BLaER1 (cell line): ENCODE results near the gene DUSP2.
"Not testable (repeated sequence)": the region's sequence is repeated elsewhere in the genome, so short reads cannot be mapped to it uniquely, and the experiment has no call there.

Experiments used
- H3K27ac ChIP-seq: shearing (Covaris generic); formaldehyde crosslinking; 2 replicates; pipeline ENCODE4 v1.8.1; 2022
- H3K27me3 ChIP-seq: shearing (Covaris generic); formaldehyde crosslinking; 2 replicates; pipeline ENCODE4 v1.8.1; 2022
- H3K36me3 ChIP-seq: shearing (Covaris generic); formaldehyde crosslinking; 2 replicates; pipeline ENCODE4 v1.8.1; 2022
- H3K4me1 ChIP-seq: shearing (Covaris generic); formaldehyde crosslinking; 2 replicates; pipeline ENCODE4 v1.8.1; 2022
- H3K4me2 ChIP-seq: shearing (Covaris generic); formaldehyde crosslinking; 2 replicates; pipeline ENCODE4 v1.8.1; 2022
- H3K4me3 ChIP-seq: shearing (Covaris generic); formaldehyde crosslinking; 2 replicates; pipeline ENCODE4 v1.8.1; 2022
- H3K9ac ChIP-seq: shearing (Covaris generic); formaldehyde crosslinking; 2 replicates; pipeline ENCODE4 v1.8.1; 2022
- H3K9me3 ChIP-seq: shearing (Covaris generic); formaldehyde crosslinking; 2 replicates; pipeline ENCODE4 v1.8.1; 2022
- H4K20me1 ChIP-seq: shearing (Covaris generic); formaldehyde crosslinking; 2 replicates; pipeline ENCODE4 v1.8.1; 2022
- Cebpa-rat ChIP-seq: shearing (Covaris generic); IDR thresholded peaks from 2 replicates; pipeline ENCODE4 v1.8.1; 2022

Gene DUSP2

DNA sequence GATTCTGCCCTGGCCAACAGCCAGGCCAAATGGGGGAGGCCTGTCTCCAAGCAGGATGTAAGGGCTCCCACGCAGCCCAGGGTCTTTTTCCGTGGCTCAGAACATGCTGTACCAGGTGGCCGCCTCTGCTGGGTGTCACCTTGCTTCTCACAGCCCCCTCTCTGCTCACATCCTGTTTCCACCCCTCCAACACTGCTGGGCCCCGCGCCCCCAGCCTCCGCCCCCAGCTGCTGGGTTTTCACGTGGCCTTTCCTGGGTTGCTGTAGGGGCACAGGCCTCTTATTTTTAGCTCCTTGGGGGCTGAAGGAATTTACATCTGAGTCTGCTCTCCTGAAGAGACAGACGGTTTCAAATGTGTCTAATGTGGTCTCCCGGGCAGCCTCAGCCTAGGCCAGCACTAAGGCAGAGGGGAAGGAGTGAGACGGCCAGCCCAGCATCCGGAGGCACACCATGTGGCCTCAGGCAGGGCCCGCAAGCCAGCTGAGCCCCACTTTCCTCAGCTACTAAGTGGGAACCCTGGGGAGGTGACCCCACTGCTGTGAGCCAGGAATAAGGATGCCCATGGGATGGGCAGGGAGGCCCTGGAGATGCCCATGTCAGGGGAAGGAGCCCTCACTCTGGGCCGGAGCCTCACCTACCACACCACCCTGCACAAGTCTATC, 18.7 kb upstream of the DUSP2 start:
- peaks cover 11% of the 10 kb centered on the region for H3K9me3 ChIP-seq
- H3K4me3 ChIP-seq: no peak overlapping the region
- peak overlapping the region; percentile 83 for H3K27ac ChIP-seq
- H3K27me3 ChIP-seq: no peaks in the 10 kb centered on the region
- H3K4me1 ChIP-seq: peaks cover 37% of the 10 kb centered on the region
- no peaks in the 10 kb centered on the region for H4K20me1 ChIP-seq
- peak overlapping the region; percentile 70 for H3K9ac ChIP-seq
- H3K36me3 ChIP-seq: no peaks in the 10 kb centered on the region
- peak overlapping the region; percentile 76 for H3K4me2 ChIP-seq
- no peak for TF ChIP-seq Cebpa-rat

DNA sequence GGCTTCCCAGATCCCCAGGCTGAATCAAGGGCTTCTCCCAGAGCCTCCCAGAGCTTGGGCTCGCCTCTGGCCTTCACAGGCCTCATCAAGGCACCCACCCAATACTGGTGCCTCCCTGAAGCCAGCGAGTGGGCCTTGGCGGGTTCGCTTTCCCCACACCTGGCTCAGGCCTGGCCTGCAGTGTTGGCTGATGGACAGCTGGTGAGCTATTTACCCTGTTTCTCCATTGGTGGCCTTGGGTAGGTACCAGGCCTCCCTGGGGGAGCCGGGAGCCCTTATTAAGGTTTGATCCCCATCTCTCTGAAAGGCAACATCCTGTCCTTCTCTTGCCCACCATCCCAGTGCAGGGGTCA, 18.2 kb upstream of the DUSP2 start:
- TF ChIP-seq Cebpa-rat: no peak
- peaks cover 37% of the 10 kb centered on the region for H3K4me1 ChIP-seq
- no peaks in the 10 kb centered on the region for H3K36me3 ChIP-seq
- no peak overlapping the region for H3K4me3 ChIP-seq
- H3K9ac ChIP-seq: peak overlapping the region; percentile 70; the same call in 1 of the 2 replicates
- peaks cover 11% of the 10 kb centered on the region for H3K9me3 ChIP-seq
- peak overlapping the region; percentile 83 for H3K27ac ChIP-seq
- H3K4me2 ChIP-seq: peak overlapping the region; percentile 76
- H4K20me1 ChIP-seq: no peaks in the 10 kb centered on the region
- H3K27me3 ChIP-seq: no peaks in the 10 kb centered on the region

DNA sequence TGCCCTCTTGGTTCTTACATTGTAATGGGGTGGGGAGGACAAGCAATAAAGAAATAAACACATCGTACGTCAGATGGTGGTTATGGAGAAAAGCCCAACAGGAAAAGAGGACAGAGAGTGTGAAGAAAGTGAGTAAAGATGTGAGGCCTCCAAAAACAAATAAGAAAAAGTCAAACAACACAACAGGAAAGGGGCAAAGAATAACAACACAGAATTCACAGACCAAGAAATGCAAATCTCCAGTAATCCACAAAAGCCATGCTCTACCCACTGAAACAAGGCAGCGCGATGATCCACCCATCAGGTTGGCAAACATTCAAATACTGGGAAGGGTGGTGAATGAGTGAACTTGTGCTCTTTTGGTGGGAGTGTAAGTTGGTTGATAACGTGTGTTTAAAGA, 16.7 kb upstream of the DUSP2 start:
- H3K4me2 ChIP-seq: no peak overlapping the region
- no peaks in the 10 kb centered on the region for H4K20me1 ChIP-seq
- no peak overlapping the region for H3K9ac ChIP-seq
- H3K27ac ChIP-seq: 0 out of 2 replicates have a peak overlapping the region, but pooled peaks have one; percentile 6
- H3K9me3 ChIP-seq: peaks cover 11% of the 10 kb centered on the region
- H3K36me3 ChIP-seq: no peaks in the 10 kb centered on the region
- H3K4me3 ChIP-seq: no peak overlapping the region
- no peak for TF ChIP-seq Cebpa-rat
- H3K4me1 ChIP-seq: peaks cover 43% of the 10 kb centered on the region
- no peaks in the 10 kb centered on the region for H3K27me3 ChIP-seq

DNA sequence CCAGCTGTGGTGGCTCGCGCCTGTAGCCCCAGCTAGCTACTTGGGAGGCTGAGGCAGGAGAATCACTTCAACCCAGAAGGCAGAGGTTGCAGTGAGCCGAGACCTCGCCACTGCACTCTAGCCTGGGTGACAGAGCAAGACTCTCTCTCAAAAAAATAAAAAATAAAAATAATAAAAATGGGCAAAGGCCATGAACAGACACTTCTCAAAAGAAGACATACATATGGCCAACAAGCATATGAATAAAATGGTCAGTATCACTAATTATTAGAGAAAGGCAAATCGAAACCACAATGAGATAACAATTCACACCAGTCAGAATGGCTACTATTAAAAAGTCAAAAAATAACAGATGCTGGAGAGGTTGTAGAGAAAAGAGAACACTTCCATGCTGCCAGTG, 15.1 kb upstream of the DUSP2 start:
- peaks cover 58% of the 10 kb centered on the region for H3K4me1 ChIP-seq
- H3K36me3 ChIP-seq, H3K4me2 ChIP-seq, H3K4me3 ChIP-seq, H3K27me3 ChIP-seq, H3K27ac ChIP-seq, H3K9ac ChIP-seq, H4K20me1 ChIP-seq: not testable (repeated sequence)
- peaks cover 11% of the 10 kb centered on the region for H3K9me3 ChIP-seq

DNA sequence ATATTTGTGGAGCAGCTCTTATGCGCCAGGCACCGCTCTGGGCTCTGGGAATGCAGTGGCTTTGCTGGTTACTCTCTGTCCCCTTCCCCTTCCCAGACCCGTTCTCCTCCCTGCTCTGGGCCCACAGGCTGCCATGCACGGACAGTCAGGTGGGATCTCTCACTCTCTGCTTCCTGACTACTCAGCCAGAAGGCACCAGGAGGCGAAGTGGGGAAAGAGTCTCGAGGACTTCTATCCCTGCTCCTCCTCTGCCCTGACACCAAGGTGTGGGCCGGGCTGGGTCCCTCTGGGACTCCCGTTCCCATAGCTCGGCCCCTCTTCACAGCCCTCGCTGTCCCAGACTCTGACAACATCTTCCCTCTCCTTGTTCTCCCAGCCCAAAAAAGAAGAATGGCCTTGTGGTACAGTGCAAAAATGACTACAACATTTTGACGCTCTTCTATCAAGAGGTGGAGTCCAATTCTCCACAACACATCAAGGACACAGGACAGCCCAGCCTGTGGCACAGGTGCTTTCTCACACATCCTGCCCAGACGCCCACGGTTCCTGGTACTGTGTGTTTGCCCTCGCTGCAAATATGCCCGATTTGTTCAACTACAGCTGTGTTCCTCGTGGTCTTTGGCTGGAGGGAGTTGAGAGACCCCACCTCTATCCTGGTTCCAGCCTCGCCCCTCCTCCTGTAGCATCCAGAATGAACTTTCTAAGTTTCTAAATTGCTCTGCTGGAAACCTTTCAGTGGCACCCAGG, 14.0 kb upstream of the DUSP2 start:
- TF ChIP-seq Cebpa-rat: no peak
- Histone ChIP-seq H3K9ac (no peak overlapping the region), H4K20me1 (no peaks in the 10 kb centered on the region), H3K4me3 (no peak overlapping the region), H3K27me3 (no peaks in the 10 kb centered on the region), H3K27ac (no peak overlapping the region), H3K9me3 (peaks cover 11% of the 10 kb centered on the region), H3K4me2 (no peak overlapping the region), H3K36me3 (no peaks in the 10 kb centered on the region), H3K4me1 (peaks cover 50% of the 10 kb centered on the region)

DNA sequence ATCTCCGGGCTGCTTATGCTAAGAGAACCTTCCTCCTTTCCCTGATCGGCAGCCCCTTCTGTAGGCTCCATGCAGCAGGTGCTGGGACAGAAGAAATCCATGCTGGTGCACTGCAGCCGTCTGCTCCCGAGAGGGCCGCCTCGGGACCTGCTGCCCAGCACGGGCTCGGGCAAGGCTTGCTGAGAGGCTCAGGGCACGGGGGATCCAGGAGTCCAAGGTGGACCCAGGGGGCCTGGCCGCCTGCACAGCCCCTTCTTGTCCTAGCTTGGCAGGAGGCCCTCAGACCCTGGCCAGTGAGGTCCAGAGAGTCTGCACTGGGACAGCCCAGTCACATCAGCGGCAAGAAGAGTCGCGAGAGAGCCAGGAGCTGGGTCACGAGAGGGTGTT, 13.3 kb upstream of the DUSP2 start:
- Histone ChIP-seq H3K27ac (no peak overlapping the region), H3K9ac (no peak overlapping the region), H3K4me3 (no peak overlapping the region), H3K9me3 (peaks cover 11% of the 10 kb centered on the region), H3K27me3 (no peaks in the 10 kb centered on the region), H3K4me1 (peaks cover 43% of the 10 kb centered on the region), H3K4me2 (no peak overlapping the region), H3K36me3 (no peaks in the 10 kb centered on the region), H4K20me1 (no peaks in the 10 kb centered on the region)
- no peak for TF ChIP-seq Cebpa-rat

DNA sequence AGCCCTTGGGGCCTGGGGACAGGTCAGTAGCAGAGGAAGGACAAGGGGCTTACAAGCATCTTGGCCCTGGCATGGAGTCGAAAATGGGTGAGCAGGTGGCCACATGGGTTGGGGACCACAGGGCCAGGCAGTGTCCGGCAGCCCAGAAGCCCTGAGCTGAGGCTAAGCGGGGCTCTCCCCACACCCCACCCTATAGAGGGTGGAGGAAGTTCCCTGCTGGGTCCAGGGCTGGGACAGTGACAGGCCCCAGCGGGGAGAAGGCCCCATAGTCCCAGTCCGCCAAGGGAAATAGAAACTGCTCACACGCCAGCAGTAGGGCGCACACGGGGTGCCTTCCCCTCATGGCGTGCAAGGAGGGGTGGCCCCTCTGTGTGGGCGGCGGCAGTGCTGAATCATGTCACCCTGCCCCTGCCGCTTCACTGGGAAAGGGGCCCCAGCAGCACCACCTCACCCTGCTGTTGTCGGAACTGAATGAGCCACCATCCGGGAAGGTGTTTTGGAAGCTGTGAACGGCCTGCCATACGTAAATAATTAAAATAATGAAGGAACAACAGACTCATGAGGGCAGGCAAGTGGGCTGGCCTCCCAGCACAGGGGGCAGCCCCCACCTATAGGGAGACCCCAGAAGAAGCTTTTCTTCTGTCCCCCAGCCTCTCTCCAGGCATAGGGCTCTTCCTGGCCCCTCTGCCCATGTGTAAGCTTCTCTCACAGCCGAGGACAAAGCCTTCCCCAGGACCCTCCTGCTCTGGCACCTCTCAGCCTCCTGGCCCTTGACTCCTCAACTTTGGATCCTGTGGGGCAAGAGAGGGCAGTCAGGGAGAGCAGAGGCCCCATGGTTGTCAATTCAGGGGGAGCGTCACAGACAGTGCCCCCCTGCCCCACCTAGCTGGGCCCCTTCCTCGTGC, 12.7 kb upstream of the DUSP2 start:
- H3K9ac ChIP-seq: no peak overlapping the region
- TF ChIP-seq Cebpa-rat: no peak
- H3K4me2 ChIP-seq: peak overlapping the region; percentile 57
- H3K4me3 ChIP-seq: no peak overlapping the region
- H3K36me3 ChIP-seq: no peaks in the 10 kb centered on the region
- peak overlapping the region; percentile 20; the same call in 1 of the 2 replicates for H3K27ac ChIP-seq
- no peaks in the 10 kb centered on the region for H3K27me3 ChIP-seq
- H4K20me1 ChIP-seq: no peaks in the 10 kb centered on the region
- H3K4me1 ChIP-seq: peaks cover 37% of the 10 kb centered on the region
- peaks cover 11% of the 10 kb centered on the region for H3K9me3 ChIP-seq

DNA sequence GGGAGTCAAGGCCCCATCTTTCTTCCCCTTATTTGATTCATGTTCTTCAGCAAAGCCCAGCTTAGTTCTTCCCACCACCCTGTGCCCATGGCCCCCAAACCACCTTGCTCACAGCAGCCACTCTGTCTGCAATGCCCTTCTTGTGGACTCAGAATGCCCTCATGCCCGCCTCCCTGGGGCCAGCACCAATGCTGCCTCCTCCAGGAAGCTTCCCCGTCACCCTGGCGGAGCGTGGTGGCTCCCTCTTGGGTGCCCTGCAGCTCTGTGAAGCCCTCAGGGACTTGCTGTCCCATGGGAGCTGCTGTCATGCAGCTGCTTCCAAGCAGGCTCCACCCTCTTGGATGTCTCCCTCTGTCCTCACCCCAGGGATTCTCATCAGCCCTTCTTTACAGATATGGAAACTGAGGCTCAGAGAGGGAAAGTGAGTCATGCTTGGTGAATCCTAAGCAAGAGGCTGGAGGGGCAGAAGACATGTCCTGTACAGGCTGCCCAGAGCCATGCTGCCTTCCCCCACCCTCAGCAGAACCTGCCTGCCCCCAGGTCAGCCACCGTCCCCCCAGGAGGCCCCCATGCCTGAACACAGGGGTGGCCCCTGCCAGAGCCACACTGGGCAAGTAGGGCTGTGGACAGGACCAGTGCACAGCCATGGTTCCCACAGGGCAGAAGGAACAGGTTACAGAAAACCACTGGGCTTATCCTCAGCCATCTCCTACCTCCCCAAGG, 11.8 kb upstream of the DUSP2 start:
- Histone ChIP-seq H3K27me3 (no peaks in the 10 kb centered on the region), H3K4me2 (peak overlapping the region; percentile 57), H3K27ac (no peak overlapping the region), H3K4me1 (peaks cover 30% of the 10 kb centered on the region), H4K20me1 (no peaks in the 10 kb centered on the region), H3K9ac (no peak overlapping the region), H3K4me3 (no peak overlapping the region), H3K36me3 (no peaks in the 10 kb centered on the region), H3K9me3 (peaks cover 11% of the 10 kb centered on the region)
- no peak for TF ChIP-seq Cebpa-rat

DNA sequence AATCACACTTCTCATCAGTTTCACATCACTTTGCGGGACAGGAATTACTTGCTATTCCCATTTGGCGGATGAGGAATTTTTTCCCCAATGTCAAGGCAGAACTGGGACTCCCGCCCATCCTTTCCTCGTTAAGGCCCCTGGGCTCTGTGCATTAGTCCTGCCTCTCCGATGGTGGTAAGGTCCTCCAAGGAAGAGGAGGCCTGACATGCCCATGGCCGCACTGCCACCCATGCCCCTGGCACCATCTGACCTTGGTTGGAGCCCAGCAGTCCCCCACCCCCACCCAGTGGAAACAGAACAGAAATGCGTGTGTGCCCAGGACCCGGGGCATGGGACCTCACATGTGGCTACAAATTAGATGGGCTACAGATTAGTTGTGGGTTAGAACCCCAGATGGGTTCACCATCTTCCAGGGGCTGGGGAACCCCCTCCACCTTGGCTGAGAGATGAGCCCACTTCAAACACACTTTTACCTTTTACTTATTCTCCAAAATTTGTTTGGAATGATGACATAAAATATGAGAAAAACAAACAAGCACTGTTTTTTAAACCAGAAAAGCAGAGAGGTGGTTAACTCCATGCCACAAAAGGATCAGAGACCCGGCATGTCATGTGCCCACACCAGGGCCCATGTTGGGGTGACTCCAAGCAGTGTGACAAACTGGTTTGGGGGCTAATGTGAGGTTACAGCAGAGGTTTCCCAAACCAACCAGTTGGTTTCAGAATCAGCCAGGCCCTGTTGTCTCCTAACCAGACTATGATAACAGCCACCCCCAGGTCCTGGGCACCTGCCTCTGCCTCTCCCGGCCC, 11.0 kb upstream of the DUSP2 start:
- Histone ChIP-seq H3K9ac (no peak overlapping the region), H3K4me2 (peak overlapping the region; percentile 57)

More for the DNA sequence above, 11.0 kb upstream of the DUSP2 start:
- Histone ChIP-seq H3K27ac (no peak overlapping the region), H3K36me3 (no peaks in the 10 kb centered on the region), H3K4me3 (no peak overlapping the region), H3K27me3 (no peaks in the 10 kb centered on the region), H3K4me1 (peaks cover 27% of the 10 kb centered on the region), H3K9me3 (peaks cover 11% of the 10 kb centered on the region), H4K20me1 (no peaks in the 10 kb centered on the region)
- TF ChIP-seq Cebpa-rat: no peak
